Measurements from ENCODE around the gene ZNF205. TPM values are rescaled to one million over a fixed set of nuclear protein-coding genes. Genes with fewer than 3 reads are reported as not detected.
A peak's percentile ranks its signal among the peaks of the same experiment; 100 is the strongest.

Gene ZNF205
- total and polyA plus RNA-seq, 2 experiments from 2014 or later, result 13.2 to 37.3 TPM

DNA sequence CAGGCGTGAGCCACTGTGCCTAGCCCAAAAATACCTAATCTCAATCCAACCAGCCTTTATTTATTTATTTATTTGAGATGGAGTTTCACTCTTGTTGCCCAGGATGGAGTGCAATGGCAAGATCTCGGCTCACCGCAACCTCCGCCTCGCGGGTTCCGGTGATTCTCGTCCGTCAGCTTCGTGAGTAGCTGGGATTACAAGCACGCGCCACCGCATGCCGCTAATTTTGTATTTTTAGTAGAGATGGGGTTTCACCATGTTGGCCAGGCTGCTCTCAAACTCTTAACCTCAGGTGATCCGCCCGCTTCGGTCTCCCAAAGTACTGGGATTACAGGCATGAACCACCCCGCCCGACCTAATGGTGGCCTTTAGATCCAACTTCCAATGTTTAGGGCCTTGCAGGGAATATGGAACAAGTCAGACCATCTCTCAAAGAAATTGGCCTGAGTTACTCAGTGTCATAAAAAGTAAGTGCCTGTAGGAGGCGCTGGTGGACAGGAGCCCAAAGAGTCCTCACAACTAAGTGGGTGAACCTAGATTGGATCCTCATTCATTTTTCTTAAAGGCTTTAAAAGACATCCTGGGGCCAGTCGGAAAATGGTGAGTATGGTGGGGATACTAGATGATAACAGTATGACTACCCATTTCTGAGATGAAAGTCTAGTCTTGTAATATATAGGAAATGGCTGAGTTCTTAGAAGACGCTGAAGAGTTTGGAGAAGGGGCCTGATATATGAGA, 17.9 kb upstream of the ZNF205 start:
- Histone ChIP-seq H3K27me3 (peaks cover 14% of the 10 kb centered on the region), H3K4me3 (no peak overlapping the region), H3K36me3 (no peaks in the 10 kb centered on the region), H3K4me1 (ENCODE audit: low read depth) (no peaks in the 10 kb centered on the region), H3K27ac (no peak overlapping the region), H3K9me3 (ENCODE audit: low read depth) (no peaks in the 10 kb centered on the region)
- peak; percentile 53 to 63 for DNase-seq (ENCODE audit: low read depth in 1 of 2, low spot score in 1 of 2)
- TF ChIP-seq, protein P1, sequence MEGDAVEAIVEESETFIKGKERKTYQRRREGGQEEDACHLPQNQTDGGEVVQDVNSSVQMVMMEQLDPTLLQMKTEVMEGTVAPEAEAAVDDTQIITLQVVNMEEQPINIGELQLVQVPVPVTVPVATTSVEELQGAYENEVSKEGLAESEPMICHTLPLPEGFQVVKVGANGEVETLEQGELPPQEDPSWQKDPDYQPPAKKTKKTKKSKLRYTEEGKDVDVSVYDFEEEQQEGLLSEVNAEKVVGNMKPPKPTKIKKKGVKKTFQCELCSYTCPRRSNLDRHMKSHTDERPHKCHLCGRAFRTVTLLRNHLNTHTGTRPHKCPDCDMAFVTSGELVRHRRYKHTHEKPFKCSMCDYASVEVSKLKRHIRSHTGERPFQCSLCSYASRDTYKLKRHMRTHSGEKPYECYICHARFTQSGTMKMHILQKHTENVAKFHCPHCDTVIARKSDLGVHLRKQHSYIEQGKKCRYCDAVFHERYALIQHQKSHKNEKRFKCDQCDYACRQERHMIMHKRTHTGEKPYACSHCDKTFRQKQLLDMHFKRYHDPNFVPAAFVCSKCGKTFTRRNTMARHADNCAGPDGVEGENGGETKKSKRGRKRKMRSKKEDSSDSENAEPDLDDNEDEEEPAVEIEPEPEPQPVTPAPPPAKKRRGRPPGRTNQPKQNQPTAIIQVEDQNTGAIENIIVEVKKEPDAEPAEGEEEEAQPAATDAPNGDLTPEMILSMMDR (IDR thresholded peaks at IDR 0.05; ENCODE audit: low read depth, low read length), result peak; percentile 63

DNA sequence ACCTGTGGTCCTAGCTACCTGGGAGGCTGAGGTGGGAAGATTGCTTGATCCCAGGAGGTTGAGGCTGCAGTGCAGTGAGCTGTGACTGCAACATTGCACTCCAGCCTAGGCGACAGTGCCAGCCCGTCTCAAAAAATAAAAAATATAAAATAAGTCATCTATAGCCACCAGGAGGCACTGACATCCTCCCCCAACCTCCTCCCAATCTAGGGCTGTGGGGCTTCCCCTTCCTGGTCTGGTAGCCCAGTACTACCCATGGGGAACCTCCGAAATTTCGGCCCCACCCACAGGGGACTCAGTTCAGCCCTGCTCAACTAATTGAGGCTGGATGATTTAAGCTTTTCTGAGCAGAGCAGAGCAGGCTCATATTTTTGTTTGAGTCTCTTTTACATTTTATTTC, 16.5 kb upstream of the ZNF205 start:
- Histone ChIP-seq H3K27ac (no peak overlapping the region), H3K4me3 (no peak overlapping the region)

GRCh38 chr16:3096362-3096761, 16.0 kb upstream of the ZNF205 start:
- H3K36me3 ChIP-seq, result no peaks in the 10 kb centered on the region
- H3K4me3 ChIP-seq, result no peak overlapping the region
- H3K4me1 ChIP-seq (ENCODE audit: low read depth), result peaks cover 5% of the 10 kb centered on the region
- no peaks in the 10 kb centered on the region for H3K9me3 ChIP-seq (ENCODE audit: low read depth)
- no peak for DNase-seq (ENCODE audit: low read depth in 1 of 2, low spot score in 1 of 2)
- peaks cover 18% of the 10 kb centered on the region for H3K27me3 ChIP-seq
- no peak overlapping the region for H3K27ac ChIP-seq
- TF ChIP-seq, protein P1 (IDR thresholded peaks at IDR 0.05; ENCODE audit: low read depth, low read length), result no peak

More for the DNA sequence above, 16.5 kb upstream of the ZNF205 start:
- Histone ChIP-seq H3K27me3 (peaks cover 18% of the 10 kb centered on the region), H3K9me3 (ENCODE audit: low read depth) (no peaks in the 10 kb centered on the region), H3K36me3 (no peaks in the 10 kb centered on the region), H3K4me1 (ENCODE audit: low read depth) (peaks cover 5% of the 10 kb centered on the region)
- DNase-seq (ENCODE audit: low read depth in 1 of 2, low spot score in 1 of 2), result no peak
- TF ChIP-seq, protein P1 (IDR thresholded peaks at IDR 0.05; ENCODE audit: low read depth, low read length), result peak; percentile 22

GRCh38 chr16:3097266-3097665, 15.1 kb upstream of the ZNF205 start:
- no peak overlapping the region for H3K4me3 ChIP-seq
- TF ChIP-seq, protein P1 (IDR thresholded peaks at IDR 0.05; ENCODE audit: low read depth, low read length), result no peak
- H3K36me3 ChIP-seq, result no peaks in the 10 kb centered on the region
- no peak overlapping the region for H3K27ac ChIP-seq
- peaks cover 18% of the 10 kb centered on the region for H3K27me3 ChIP-seq
- peaks cover 5% of the 10 kb centered on the region for H3K4me1 ChIP-seq (ENCODE audit: low read depth)
- no peaks in the 10 kb centered on the region for H3K9me3 ChIP-seq (ENCODE audit: low read depth)
- DNase-seq (ENCODE audit: low read depth in 1 of 2, low spot score in 1 of 2), result no peak

- Histone ChIP-seq H3K36me3 (no peaks in the 10 kb centered on the region), H3K4me1 (ENCODE audit: low read depth) (peaks cover 5% of the 10 kb centered on the region), H3K9me3 (ENCODE audit: low read depth) (no peaks in the 10 kb centered on the region), H3K27ac (no peak within 1 kb of the TSS), H3K4me3 (peak within 1 kb of the TSS; percentile 15), H3K27me3 (peaks cover 18% of the 10 kb centered on the region)
- TF ChIP-seq, protein P1 (IDR thresholded peaks at IDR 0.05; ENCODE audit: low read depth, low read length), result no peak
- DNase-seq (ENCODE audit: low read depth in 1 of 2, low spot score in 1 of 2), result no peak
These were observed 13.7 kb upstream of the ZNF205 start, which contains the start of gene ZSCAN10 for GRCh38 chr16:3098459-3099394. TSS of gene ZSCAN10 (minus strand) at chr16:3099294. CDS start at chr16:3092937, 6,357 bp downstream.
